ENCODE data around the gene PRAMEF5. TPM values are rescaled to one million over a fixed set of nuclear protein-coding genes. Genes with fewer than 3 reads are reported as not detected.
A peak's percentile ranks its signal among the peaks of the same experiment; 100 is the strongest.
"Not testable (repeated sequence)": the region's sequence is repeated elsewhere in the genome, so short reads cannot be mapped to it uniquely, and the experiment has no call there.

Gene PRAMEF5
- total RNA-seq = not detected

- ATAC-seq (replicated peaks); H3K27me3 Mint-ChIP-seq; H3K36me3 Mint-ChIP-seq (ENCODE audit: low read depth); H3K9me3 Mint-ChIP-seq; H3K4me3 Mint-ChIP-seq; H3K4me1 Mint-ChIP-seq; H3K27ac Mint-ChIP-seq: not testable (repeated sequence)
Measured at GRCh38 chr1:13253898-13254297, at the start of gene PRAMEF5. PRAMEF5 (plus strand) TSS chr1:13254198; CDS start chr1:13259269, 5,071 bp downstream.

GRCh38 chr1:13208712-13209111 is 45.3 kb upstream of the PRAMEF5 start:
- not testable (repeated sequence) for ATAC-seq (replicated peaks); H3K36me3 Mint-ChIP-seq (ENCODE audit: low read depth); H3K27ac Mint-ChIP-seq; H3K27me3 Mint-ChIP-seq; H3K4me1 Mint-ChIP-seq; H3K9me3 Mint-ChIP-seq; H3K4me3 Mint-ChIP-seq

- H3K27ac Mint-ChIP-seq; H3K27me3 Mint-ChIP-seq; H3K4me1 Mint-ChIP-seq; ATAC-seq (replicated peaks); H3K4me3 Mint-ChIP-seq; H3K9me3 Mint-ChIP-seq; H3K36me3 Mint-ChIP-seq (ENCODE audit: low read depth): not testable (repeated sequence)
Measured at GRCh38 chr1:13216619-13217018, 37.4 kb upstream of the PRAMEF5 start.

GRCh38 chr1:13219203-13219602 is 34.8 kb upstream of the PRAMEF5 start:
- not testable (repeated sequence) for H3K4me3 Mint-ChIP-seq; H3K27me3 Mint-ChIP-seq; ATAC-seq (replicated peaks); H3K27ac Mint-ChIP-seq; H3K4me1 Mint-ChIP-seq; H3K36me3 Mint-ChIP-seq (ENCODE audit: low read depth); H3K9me3 Mint-ChIP-seq

- ATAC-seq (replicated peaks); H3K4me1 Mint-ChIP-seq; H3K36me3 Mint-ChIP-seq (ENCODE audit: low read depth); H3K4me3 Mint-ChIP-seq; H3K9me3 Mint-ChIP-seq; H3K27ac Mint-ChIP-seq: not testable (repeated sequence)
- H3K27me3 Mint-ChIP-seq = peaks cover 11% of the 10 kb centered on the region
Measured at GRCh38 chr1:13222788-13223187, 31.2 kb upstream of the PRAMEF5 start.

GRCh38 chr1:13224480-13225060 is 29.4 kb upstream of the PRAMEF5 start:
- no peaks in the 10 kb centered on the region for H3K9me3 Mint-ChIP-seq
- H3K4me1 Mint-ChIP-seq = no peaks in the 10 kb centered on the region
- no peak for ATAC-seq (replicated peaks)
- H3K27ac Mint-ChIP-seq = no peak overlapping the region
- no peak overlapping the region for H3K4me3 Mint-ChIP-seq
- H3K27me3 Mint-ChIP-seq = peaks cover 11% of the 10 kb centered on the region
- no peaks in the 10 kb centered on the region for H3K36me3 Mint-ChIP-seq (ENCODE audit: low read depth)

GRCh38 chr1:13225675-13226204 is 28.3 kb upstream of the PRAMEF5 start, which contains the start of gene PRAMEF18:
PRAMEF18 (minus strand) TSS chr1:13226154; CDS start chr1:13226106, 48 bp downstream.
- ATAC-seq (replicated peaks) = peak; percentile 9

GRCh38 chr1:13227271-13228055 is 26.5 kb upstream of the PRAMEF5 start:
- ATAC-seq (replicated peaks); H3K4me3 Mint-ChIP-seq; H3K27ac Mint-ChIP-seq; H3K36me3 Mint-ChIP-seq (ENCODE audit: low read depth); H3K4me1 Mint-ChIP-seq; H3K9me3 Mint-ChIP-seq: not testable (repeated sequence)
- H3K27me3 Mint-ChIP-seq = peaks cover 16% of the 10 kb centered on the region

More at GRCh38 chr1:13225675-13226204, 28.3 kb upstream of the PRAMEF5 start, which contains the start of gene PRAMEF18:
- H3K9me3 Mint-ChIP-seq; H3K4me3 Mint-ChIP-seq; H3K4me1 Mint-ChIP-seq; H3K27ac Mint-ChIP-seq; H3K36me3 Mint-ChIP-seq (ENCODE audit: low read depth): not testable (repeated sequence)
- H3K27me3 Mint-ChIP-seq = peaks cover 11% of the 10 kb centered on the region

GRCh38 chr1:13228343-13228781 is 25.6 kb upstream of the PRAMEF5 start:
- no peaks in the 10 kb centered on the region for H3K4me1 Mint-ChIP-seq
- no peak for ATAC-seq (replicated peaks)
- peaks cover 16% of the 10 kb centered on the region for H3K27me3 Mint-ChIP-seq
- no peaks in the 10 kb centered on the region for H3K9me3 Mint-ChIP-seq
- H3K4me3 Mint-ChIP-seq = no peak overlapping the region
- H3K36me3 Mint-ChIP-seq (ENCODE audit: low read depth) = no peaks in the 10 kb centered on the region
- no peak overlapping the region for H3K27ac Mint-ChIP-seq

GRCh38 chr1:13230096-13230495 is 23.9 kb upstream of the PRAMEF5 start:
- not testable (repeated sequence) for H3K27ac Mint-ChIP-seq; H3K9me3 Mint-ChIP-seq; H3K36me3 Mint-ChIP-seq (ENCODE audit: low read depth); H3K4me1 Mint-ChIP-seq; ATAC-seq (replicated peaks); H3K4me3 Mint-ChIP-seq
- H3K27me3 Mint-ChIP-seq = peaks cover 12% of the 10 kb centered on the region

- H3K4me1 Mint-ChIP-seq; H3K27ac Mint-ChIP-seq; H3K36me3 Mint-ChIP-seq (ENCODE audit: low read depth); ATAC-seq (replicated peaks); H3K9me3 Mint-ChIP-seq; H3K4me3 Mint-ChIP-seq: not testable (repeated sequence)
- peaks cover 12% of the 10 kb centered on the region for H3K27me3 Mint-ChIP-seq
Measured at GRCh38 chr1:13230601-13231000, 23.4 kb upstream of the PRAMEF5 start.

GRCh38 chr1:13231061-13231750 is 22.8 kb upstream of the PRAMEF5 start:
- H3K27me3 Mint-ChIP-seq = peaks cover 11% of the 10 kb centered on the region
- not testable (repeated sequence) for H3K27ac Mint-ChIP-seq; H3K9me3 Mint-ChIP-seq; H3K4me3 Mint-ChIP-seq; ATAC-seq (replicated peaks); H3K36me3 Mint-ChIP-seq (ENCODE audit: low read depth); H3K4me1 Mint-ChIP-seq

GRCh38 chr1:13232056-13232455 is 21.9 kb upstream of the PRAMEF5 start:
- not testable (repeated sequence) for H3K36me3 Mint-ChIP-seq (ENCODE audit: low read depth); H3K27ac Mint-ChIP-seq; H3K4me3 Mint-ChIP-seq; H3K4me1 Mint-ChIP-seq; ATAC-seq (replicated peaks); H3K9me3 Mint-ChIP-seq
- H3K27me3 Mint-ChIP-seq = peaks cover 10% of the 10 kb centered on the region

- not testable (repeated sequence) for H3K4me1 Mint-ChIP-seq; H3K27ac Mint-ChIP-seq; H3K9me3 Mint-ChIP-seq; H3K36me3 Mint-ChIP-seq (ENCODE audit: low read depth); H3K4me3 Mint-ChIP-seq; ATAC-seq (replicated peaks)
- peaks cover 14% of the 10 kb centered on the region for H3K27me3 Mint-ChIP-seq
Measured at GRCh38 chr1:13234057-13234456, 19.9 kb upstream of the PRAMEF5 start.

GRCh38 chr1:13237572-13237971 is 16.4 kb upstream of the PRAMEF5 start:
- not testable (repeated sequence) for H3K4me1 Mint-ChIP-seq; H3K9me3 Mint-ChIP-seq; H3K27ac Mint-ChIP-seq; H3K4me3 Mint-ChIP-seq; H3K36me3 Mint-ChIP-seq (ENCODE audit: low read depth); ATAC-seq (replicated peaks); H3K27me3 Mint-ChIP-seq

Measured in activated T-helper 17 cell treated with anti-CD3 and anti-CD28 coated beads, Interleukin-2, amount 50 U/mL, for 72 hours (primary cell).